ENCODE results near the gene MEX3A.
"Not testable (repeated sequence)": the region's sequence is repeated elsewhere in the genome, so short reads cannot be mapped to it uniquely, and the experiment has no call there.

Gene MEX3A

GRCh38 chr1:156076609-156077429 is 5.4 kb downstream of the MEX3A start:
- no peak for DNase-seq

GRCh38 chr1:156075775-156076204 is 6.5 kb downstream of the MEX3A start:
- DNase-seq = no peak

- no peak for DNase-seq
Observed at GRCh38 chr1:156075162-156075561, 7.1 kb downstream of the MEX3A start.

- no peak for DNase-seq
Observed at GRCh38 chr1:156074661-156075060, 7.6 kb downstream of the MEX3A start.

GRCh38 chr1:156073740-156074139 is 8.5 kb downstream of the MEX3A start:
- DNase-seq = no peak

GRCh38 chr1:156073110-156073687 is 9.1 kb downstream of the MEX3A start:
- DNase-seq = no peak

- DNase-seq = no peak
Observed at GRCh38 chr1:156072251-156072650, 10.0 kb downstream of the MEX3A start.

- DNase-seq = not testable (repeated sequence)
Observed at GRCh38 chr1:156071332-156071816, 10.9 kb downstream of the MEX3A start.

- no peak for DNase-seq
Observed at GRCh38 chr1:156070548-156070947, 11.7 kb downstream of the MEX3A start.

GRCh38 chr1:156069490-156070455 is 12.5 kb downstream of the MEX3A start:
- DNase-seq = no peak

- DNase-seq = no peak
Observed at GRCh38 chr1:156067262-156067661, 15.0 kb downstream of the MEX3A start.

GRCh38 chr1:156065871-156066270 is 16.4 kb downstream of the MEX3A start:
- no peak for DNase-seq

GRCh38 chr1:156065212-156065611 is 17.1 kb downstream of the MEX3A start:
- DNase-seq = no peak

GRCh38 chr1:156064615-156065014 is 17.6 kb downstream of the MEX3A start:
- no peak for DNase-seq

- DNase-seq = no peak
Observed at GRCh38 chr1:156063997-156064285, 18.3 kb downstream of the MEX3A start.

- no peak for DNase-seq
Observed at GRCh38 chr1:156062189-156062588, 20.1 kb downstream of the MEX3A start.

GRCh38 chr1:156060937-156061636 is 21.2 kb downstream of the MEX3A start, which contains the start of gene RAB25:
TSS of gene RAB25 (plus strand) at chr1:156061160. CDS start at chr1:156061401, 241 bp downstream.
- no peak for DNase-seq

- no peak for DNase-seq
Observed at GRCh38 chr1:156056326-156056849, 25.9 kb downstream of the MEX3A start.

- DNase-seq = no peak
Observed at GRCh38 chr1:156055281-156056048, 26.8 kb downstream of the MEX3A start.

GRCh38 chr1:156054500-156055280 is 27.6 kb downstream of the MEX3A start, which contains the start of gene LAMTOR2:
TSS of gene LAMTOR2 (plus strand) at chr1:156054782. CDS start at chr1:156054890, 108 bp downstream.
- peak; percentile 95 for DNase-seq
